GM19035 (cell line): ENCODE results near the gene ACRV1.
"Not testable (repeated sequence)": the region's sequence is repeated elsewhere in the genome, so short reads cannot be mapped to it uniquely, and the experiment has no call there.

Experiments
- ATAC-seq: cut with Tn5 transposase; IDR thresholded peaks from one replicate; pipeline ENCODE4 v1.9.1; 2021; ENCODE audit not compliant: unreplicated experiment

ACRV1 gene, protein sequence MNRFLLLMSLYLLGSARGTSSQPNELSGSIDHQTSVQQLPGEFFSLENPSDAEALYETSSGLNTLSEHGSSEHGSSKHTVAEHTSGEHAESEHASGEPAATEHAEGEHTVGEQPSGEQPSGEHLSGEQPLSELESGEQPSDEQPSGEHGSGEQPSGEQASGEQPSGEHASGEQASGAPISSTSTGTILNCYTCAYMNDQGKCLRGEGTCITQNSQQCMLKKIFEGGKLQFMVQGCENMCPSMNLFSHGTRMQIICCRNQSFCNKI

DNA sequence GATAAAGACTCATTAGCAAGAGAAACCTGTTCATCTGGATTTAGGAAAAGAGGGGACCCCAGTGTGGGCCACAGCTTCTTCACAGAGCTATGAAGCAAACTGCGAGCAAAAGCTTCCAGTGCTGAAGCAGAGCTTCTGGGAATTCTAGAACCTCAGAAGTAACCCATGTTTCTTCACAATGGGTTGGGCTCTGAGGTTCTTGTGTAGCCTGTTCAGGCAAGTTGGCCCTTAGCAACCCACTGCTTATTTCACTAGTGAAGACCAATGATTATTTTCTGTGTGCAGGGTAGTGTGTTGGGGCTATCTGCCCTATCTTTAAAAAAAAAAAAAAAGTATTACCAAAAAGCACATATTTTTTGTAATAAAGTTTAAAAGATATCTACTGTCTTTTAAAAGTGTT, at the start of gene ACRV1:
Gene ACRV1, minus strand, starts transcription at position 101 of the 400 bp plus-strand sequence. Its CDS starts 67 bp downstream, at position 34.
- no peak for ATAC-seq

DNA sequence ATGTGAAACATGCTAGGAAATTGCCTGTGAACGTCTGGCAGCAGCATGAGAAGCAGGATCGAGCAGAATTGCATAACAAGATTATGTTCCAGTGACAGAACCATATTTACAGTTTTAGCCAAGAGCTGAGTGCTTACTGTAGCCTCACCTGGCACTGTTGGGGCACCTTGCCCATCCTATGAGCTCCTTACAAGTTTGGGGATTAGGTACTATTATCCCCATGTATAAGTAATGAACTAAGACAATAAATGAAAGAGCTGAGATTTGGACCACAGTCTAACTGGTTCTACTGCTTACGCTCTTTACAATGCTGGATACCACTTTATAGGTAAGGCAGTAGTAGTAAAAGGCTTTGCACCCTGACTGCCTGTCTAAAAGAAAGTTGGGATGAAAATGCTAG, 48.3 kb upstream of the ACRV1 start:
- no peak for ATAC-seq

DNA sequence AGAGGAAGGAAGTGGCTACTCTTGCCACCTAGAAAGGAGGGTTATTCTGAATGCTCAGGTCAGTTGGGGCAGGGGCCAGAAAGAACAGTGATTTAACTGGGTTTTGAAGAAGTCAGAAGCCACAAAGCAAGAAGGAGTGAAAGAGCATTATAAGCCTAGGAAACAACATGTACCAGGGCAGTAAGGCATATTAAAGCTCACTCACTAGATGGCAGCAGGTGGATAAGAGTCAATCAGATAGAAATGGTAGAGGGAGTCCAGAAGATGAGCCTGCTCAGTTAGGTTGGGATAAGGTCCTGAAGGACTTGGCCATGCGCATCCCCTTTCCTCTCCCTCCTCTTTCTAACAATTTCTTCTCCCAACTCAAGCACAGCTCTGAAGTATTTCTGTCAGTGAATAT, 43.5 kb upstream of the ACRV1 start:
- no peak for ATAC-seq

DNA sequence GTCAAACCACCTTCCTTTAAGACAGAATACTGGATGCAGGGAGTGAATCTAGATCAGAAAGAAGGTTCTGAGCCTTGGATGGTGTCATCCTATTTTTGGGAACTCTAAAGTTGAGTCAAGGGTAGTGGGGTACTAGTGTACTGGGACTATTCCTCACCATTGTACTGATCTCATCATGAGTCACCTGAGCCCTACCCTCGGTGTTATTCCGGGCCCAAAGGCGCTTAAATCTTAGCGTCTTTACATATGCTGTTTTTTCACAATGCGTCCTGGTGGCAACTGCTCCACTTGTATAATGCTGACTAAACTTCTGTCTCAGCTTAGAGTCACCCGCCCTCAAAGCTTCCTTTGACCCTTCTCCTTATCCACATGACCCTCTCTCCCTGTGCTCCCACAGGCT, 40.1 kb upstream of the ACRV1 start:
- no peak for ATAC-seq

- ATAC-seq, result not testable (repeated sequence)
Observed at GRCh38 chr11:125704686-125705085, 24.0 kb upstream of the ACRV1 start.

- ATAC-seq, result no peak
Observed at GRCh38 chr11:125701858-125702621, 21.4 kb upstream of the ACRV1 start.

DNA sequence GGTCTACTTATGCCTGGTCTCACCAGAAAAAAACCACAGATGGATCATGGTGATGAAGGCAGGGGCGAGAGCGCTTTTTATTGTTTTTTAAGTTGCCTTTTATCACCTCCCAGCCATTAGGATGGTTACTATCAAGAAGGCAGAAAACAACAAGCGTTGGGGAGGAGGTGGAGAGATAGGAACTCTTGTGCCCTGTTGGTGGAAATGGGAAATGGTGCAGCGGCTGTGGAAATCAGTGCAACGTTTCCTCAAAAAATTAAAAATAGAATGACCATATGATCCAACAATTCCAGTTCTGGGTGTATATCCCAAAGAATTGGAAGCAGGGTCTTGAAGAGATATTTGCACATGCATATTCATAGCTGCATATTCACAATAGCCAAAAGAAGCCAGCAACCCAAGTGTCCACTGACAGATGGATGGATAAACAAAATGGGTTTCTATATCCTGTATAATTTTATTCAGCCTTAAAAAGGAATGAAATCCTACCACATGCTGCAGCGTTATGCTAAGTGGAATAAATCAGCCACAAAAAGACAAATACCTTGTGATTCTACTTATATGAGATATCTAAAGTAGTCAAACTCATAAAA, 20.5 kb upstream of the ACRV1 start:
- ATAC-seq, result no peak

- no peak for ATAC-seq
Observed at GRCh38 chr11:125694951-125695350, 14.3 kb upstream of the ACRV1 start.

DNA sequence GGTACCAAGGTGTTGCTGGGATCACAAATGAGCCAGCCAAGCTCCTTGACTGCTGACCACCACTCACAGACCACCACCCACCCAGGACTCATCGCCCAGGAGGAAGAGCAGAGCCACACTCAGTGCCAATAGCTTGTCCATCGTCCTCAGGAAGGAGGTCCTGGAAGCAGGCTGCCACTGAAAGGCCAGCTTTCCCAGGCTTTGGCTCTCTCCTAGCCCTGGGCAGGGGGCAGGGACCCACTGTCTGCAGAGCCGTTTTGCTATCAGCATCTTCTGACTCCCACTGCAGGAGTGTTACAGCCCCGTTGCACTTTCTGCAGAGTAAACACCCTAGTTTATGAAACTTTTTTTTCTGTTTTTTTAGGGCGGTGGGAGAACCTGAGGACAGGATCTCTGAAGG, 12.2 kb upstream of the ACRV1 start:
- no peak for ATAC-seq

- no peak for ATAC-seq
Observed at GRCh38 chr11:125690006-125690405, 9.4 kb upstream of the ACRV1 start.

DNA sequence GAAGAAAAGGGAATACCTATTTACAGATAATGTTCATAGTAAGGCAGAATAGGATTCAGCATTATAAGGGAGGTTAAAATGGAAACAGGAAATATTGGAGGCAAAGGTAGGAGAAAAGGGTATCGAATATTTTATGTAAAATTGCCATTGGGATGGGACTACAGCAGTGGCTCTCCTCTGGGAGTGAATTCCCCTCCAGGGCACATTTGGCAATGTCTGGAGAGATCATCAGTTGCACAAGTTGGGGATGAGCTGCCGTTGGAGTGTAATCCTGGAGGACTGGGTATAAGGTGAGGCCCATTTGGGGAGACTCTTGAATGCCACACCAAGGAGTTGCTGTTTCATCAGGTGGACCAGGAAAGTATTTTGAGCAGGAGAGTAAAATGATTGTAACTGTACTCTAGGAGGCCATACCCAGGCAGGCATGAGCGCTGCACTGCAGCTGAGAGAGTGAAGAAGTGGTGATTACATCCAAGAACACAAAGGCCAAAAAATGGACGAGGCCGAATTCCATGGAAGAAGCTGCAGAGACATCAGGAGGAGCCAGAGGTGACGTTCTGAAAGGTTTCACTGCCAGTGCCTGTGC, 8.7 kb upstream of the ACRV1 start:
- no peak for ATAC-seq

GRCh38 chr11:125688632-125689031, 8.0 kb upstream of the ACRV1 start:
- no peak for ATAC-seq

GRCh38 chr11:125688066-125688465, 7.4 kb upstream of the ACRV1 start:
- no peak for ATAC-seq

DNA sequence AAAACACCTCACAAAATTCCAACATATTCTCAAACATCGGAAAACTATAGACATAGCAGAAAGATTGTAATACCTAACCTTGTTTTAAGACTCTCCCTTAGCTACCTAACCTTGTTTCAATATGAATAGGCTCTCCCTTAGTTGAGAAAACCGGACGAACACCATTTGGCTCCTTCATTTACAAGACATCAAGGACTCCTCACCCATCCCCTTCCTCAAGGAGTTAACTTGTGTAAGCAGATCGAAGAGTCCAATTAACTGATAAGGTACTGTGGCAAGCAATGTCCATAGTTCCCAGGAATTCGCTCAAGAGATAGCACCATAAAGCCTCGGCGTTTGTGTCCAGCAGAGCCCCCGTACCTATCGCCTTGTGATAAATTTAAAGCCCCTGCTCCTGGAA, 4.6 kb upstream of the ACRV1 start:
- no peak for ATAC-seq

DNA sequence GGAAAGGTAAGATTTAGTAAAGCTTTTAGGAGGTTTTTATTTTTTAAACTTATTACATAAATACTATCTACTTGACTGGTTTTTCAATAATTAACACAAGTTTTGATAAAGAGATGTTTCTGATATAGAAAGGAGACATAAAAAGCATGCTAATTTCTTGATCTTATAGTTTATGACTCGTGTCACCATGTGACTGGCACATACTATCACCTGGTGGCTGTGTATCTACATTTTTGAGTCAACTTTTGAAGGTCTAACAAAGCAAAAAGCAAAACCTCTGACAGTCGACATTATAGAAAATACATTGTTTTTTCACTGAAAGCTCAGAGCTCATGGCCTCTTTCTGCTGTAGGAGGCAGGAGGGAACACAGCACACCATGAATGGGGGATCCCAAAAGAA, 810 bp downstream of the ACRV1 start:
- ATAC-seq, result no peak

- ATAC-seq, result no peak
Observed at GRCh38 chr11:125679397-125679796, 1.2 kb downstream of the ACRV1 start.

DNA sequence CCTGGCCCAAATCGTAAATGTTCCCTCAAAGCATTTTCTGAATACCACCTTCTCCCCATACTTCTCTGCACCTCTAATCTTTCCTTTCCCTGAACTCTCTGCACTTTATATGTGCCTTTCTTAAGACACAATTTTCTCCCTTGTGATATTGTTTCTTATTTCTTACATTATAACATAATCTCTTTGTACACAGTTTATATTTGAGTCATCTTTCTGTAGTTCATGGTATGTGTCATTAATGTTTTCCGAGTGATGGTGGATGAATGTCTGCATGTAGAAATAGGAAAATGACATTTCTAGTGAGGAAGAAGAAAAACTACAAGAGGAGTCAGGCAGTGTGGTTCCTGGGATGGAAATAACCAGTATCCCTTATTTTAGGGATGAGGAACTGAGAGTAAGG, 5.5 kb downstream of the ACRV1 start:
- no peak for ATAC-seq

DNA sequence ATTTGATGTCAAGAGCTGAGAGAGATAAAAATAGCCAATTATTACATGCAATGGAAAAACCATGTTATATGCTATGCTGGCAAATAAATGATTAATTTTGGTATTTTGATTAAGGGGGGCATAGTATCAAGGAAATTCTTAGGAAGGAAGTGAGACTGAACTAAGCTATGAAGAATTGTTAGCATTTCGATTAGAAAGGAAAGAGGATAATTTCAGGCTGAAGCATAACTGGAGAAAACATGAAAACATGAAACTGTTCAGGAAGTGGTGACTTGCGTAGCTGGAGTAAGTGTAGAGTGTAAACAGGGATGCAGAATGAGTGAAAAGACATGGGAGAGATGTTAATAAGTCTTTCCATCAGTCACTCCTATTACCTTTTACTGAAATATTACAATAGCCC, 6.4 kb downstream of the ACRV1 start:
- no peak for ATAC-seq

DNA sequence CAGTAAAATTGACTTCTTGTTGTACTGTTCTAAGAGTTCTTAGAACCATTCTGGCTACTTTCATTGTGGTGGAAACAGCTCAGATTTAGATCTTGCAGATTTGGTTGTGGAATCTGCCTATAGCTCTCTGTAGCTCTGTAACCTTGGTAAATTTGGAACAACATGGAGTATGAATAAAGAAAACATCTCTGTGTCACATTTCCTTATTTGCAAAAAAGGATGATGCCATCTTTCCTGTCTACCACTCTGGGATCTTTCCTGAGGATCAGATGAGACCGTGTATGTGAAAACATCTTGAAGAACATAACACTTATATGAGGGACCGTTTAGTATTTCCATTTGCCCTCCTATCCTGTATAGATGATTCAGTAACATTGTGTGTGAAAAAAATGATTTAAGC, 9.1 kb downstream of the ACRV1 start:
- ATAC-seq, result no peak

GRCh38 chr11:125670172-125670571, 10.5 kb downstream of the ACRV1 start:
- no peak for ATAC-seq

DNA sequence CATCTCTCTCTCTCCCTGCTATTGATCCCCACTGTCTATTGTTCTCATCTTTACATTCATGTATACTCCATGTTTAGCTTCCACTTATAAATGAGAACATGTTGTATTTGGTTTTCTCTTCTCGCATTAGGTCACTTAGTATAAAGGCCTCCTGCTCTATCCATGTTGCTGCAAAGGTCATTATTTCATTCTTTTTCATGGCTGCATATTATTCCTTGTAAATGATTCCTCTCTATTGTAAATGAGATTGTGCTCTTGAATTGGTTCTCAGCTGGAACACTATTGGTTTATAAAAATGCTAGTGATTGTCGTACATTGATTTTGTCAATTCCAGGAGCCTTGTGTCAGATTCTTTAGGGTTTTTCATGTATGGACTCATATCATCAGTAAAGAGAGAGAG, 13.5 kb downstream of the ACRV1 start:
- no peak for ATAC-seq

GRCh38 chr11:125663910-125664309, 16.7 kb downstream of the ACRV1 start:
- ATAC-seq, result no peak
